Lower leg skin (tissue), 4 donors: Measurements from ENCODE around the gene BMP6. TPM values are rescaled to one million over a fixed set of nuclear protein-coding genes. Genes with fewer than 3 reads are reported as not detected.

Experiments used
- DNase-seq, 2 donors: peaks; one replicate each; pipeline ENCODE4 v3.0.0-alpha.2; 2019; ENCODE audit warnings: low spot score in 2 of 2
- H3K4me3 ChIP-seq: fragments of 200-600 bp; sonication (generic); 2 replicates; pipeline ENCODE4 v1.5.1; 2017; ENCODE audit warnings: mild to moderate bottlenecking, low read depth; ENCODE audit not compliant: poor library complexity, severe bottlenecking
- POLR2A ChIP-seq, 2 donors: fragments of 450-650 bp; IDR thresholded peaks; one replicate each; pipeline ENCODE4 v1.6.1; 2016 to 2017; ENCODE audit warnings: antibody characterized with exemption in 2 of 2, mild to moderate bottlenecking in 1 of 2, moderate library complexity in 1 of 2
- WGBS, 2 donors: methylation state at CpG; one replicate each; pipeline ENCODE4 v1.1.5; 2018; 5-methylcytosine and 5-hydroxymethylcytosine counted together
- intact Hi-C: fragments of 100-400 bp; cut with DNase I; formaldehyde crosslinking; loops from one replicate; pipeline ENCODE4 v1.15.0; 2023; ENCODE audit warnings: low total_unique reads
- total RNA-seq, 4 donors: library from RNA; depleted of rRNA; stranded (reverse); fragments of >200 nt; gene quantifications; one replicate each; pipeline ENCODE4 v1.1.0, GENCODE V29; 2016
- TF ChIP-seq, protein P1 (sequence below), 3 donors: fragments of 450-650 bp; IDR thresholded peaks; one replicate each; pipeline ENCODE4 v1.5.1; 2016; ENCODE audit warnings: antibody characterized with exemption in 3 of 3, mild to moderate bottlenecking in 3 of 3, moderate library complexity in 2 of 3

The BMP6 gene
- total RNA-seq, 4 donors from 2014 or later: 1.7 to 11.2 (median 6.2) TPM

DNA sequence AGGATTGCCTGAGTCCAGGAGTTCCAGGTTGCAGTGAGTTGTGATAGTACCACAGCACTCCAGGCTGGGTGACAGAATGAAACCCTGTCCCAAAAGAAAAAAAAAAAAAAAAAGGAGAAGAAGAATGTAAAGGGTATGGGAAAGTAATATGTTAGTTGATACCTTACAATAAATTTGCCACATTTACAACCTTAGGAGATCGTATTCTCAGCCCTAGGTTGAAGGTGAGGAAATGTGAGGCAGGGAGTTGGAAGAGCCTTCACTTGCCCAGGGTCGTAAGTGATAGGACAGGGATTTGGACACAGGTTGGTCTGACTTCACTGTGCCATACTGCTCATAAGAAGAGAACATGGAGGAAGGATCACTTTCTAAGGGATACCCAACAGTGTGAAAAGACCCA is 68.6 kb downstream of the BMP6 start:
- intact Hi-C loops: no loop called here
- DNase-seq: no peak
- no peak overlapping the region for H3K4me3 ChIP-seq
- WGBS, 2 donors: 80 to 94% methylated on average over 2 of the region's 2 CpGs
- TF ChIP-seq POLR2A (IDR thresholded peaks at IDR 0.05): no peak
- TF ChIP-seq, protein P1, sequence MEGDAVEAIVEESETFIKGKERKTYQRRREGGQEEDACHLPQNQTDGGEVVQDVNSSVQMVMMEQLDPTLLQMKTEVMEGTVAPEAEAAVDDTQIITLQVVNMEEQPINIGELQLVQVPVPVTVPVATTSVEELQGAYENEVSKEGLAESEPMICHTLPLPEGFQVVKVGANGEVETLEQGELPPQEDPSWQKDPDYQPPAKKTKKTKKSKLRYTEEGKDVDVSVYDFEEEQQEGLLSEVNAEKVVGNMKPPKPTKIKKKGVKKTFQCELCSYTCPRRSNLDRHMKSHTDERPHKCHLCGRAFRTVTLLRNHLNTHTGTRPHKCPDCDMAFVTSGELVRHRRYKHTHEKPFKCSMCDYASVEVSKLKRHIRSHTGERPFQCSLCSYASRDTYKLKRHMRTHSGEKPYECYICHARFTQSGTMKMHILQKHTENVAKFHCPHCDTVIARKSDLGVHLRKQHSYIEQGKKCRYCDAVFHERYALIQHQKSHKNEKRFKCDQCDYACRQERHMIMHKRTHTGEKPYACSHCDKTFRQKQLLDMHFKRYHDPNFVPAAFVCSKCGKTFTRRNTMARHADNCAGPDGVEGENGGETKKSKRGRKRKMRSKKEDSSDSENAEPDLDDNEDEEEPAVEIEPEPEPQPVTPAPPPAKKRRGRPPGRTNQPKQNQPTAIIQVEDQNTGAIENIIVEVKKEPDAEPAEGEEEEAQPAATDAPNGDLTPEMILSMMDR (IDR thresholded peaks at IDR 0.05): no peak

DNA sequence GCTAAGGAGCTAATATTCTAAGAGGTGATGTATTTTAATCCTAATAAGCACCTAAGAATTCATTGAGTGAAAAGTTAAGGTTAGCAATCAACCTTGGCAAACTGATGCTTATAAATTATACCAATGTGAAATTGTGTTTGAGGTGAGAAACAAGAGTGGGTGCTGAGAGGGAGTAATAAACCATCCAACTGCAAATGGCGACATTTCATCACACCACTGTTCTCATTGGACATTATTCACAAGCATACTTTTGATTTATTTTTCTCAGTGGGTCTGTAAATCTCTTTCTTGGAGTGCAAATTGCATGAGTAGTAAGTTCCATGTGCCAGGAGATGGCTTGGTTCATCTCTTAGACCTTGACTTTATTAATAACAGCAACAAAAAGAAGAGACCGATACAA is 71.5 kb downstream of the BMP6 start:
- intact Hi-C loops: no loop called here
- DNase-seq: no peak
- 81 to 88% methylated on average over 2 of the region's 2 CpGs for WGBS, 2 donors
- H3K4me3 ChIP-seq: no peak overlapping the region
- TF ChIP-seq, protein P1 (IDR thresholded peaks at IDR 0.05): no peak
- no peak for TF ChIP-seq POLR2A (IDR thresholded peaks at IDR 0.05)

DNA sequence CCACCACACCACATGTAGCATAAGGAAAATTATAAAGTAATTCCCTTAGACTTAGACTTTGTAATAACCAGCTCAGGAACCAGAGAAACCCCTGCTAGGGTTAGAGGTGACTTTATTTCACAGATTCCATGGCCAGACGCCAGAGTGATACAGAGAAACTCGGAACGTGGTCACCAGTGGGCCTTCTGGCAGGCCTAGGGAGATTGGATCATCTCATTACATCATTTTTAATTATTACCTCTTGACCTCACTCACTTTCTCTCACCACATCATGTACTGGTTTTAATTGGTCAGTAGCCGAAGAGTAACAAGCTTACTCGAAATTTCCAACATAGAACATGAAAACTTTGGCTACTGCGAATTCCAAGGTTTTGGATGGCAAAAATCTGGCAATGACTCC is 72.9 kb downstream of the BMP6 start:
- 83 to 84% methylated on average over 6 of the region's 6 CpGs for WGBS, 2 donors
- intact Hi-C loops: no loop called here
- DNase-seq: no peak
- TF ChIP-seq, protein P1 (IDR thresholded peaks at IDR 0.05): no peak
- no peak overlapping the region for H3K4me3 ChIP-seq

DNA sequence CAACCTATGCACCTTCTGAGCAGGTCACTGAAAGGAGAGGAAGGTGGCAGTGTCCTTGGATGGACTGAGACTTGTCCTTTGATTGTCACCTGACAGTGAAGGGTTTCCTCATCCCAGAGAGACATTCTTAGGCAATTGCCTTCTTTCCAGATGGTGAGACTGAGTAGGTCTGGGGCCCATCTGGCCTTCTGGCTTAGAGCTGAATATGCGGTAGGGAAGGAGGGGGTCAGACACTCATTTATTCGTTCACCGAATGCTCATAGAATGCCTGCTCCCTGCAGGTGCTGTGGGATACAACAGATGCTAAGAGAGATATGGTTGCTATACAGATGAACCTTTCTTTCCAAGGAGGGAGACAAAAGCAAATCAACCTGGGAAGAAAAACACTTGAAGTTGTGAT is 76.8 kb downstream of the BMP6 start:
- no peak for TF ChIP-seq POLR2A (IDR thresholded peaks at IDR 0.05)
- TF ChIP-seq, protein P1 (IDR thresholded peaks at IDR 0.05): no peak
- WGBS, 2 donors: 77 to 87% methylated on average over 3 of the region's 3 CpGs
- H3K4me3 ChIP-seq: no peak overlapping the region
- no peak for DNase-seq
- intact Hi-C loops: no loop called here

DNA sequence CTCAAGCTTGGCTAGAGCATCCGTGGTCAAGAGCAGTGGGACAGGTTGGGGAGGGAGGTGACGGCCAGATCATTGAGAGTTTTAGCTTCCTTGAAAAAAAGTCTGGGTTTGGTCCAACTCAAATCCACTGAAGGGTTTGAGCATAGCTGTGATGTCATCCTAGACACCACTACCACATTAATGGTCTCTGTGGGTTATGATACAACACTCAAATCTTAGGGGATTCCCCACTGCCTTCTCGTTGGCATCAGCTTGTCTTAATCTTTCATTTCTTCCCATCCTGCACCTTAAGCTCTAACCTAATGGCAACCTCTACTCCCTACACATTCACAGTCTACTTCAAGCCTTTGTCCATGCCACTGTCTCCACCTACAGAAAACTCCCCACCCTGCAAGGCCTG is 77.3 kb downstream of the BMP6 start:
- no peak for DNase-seq
- TF ChIP-seq POLR2A (IDR thresholded peaks at IDR 0.05): no peak
- TF ChIP-seq, protein P1 (IDR thresholded peaks at IDR 0.05): no peak
- no peak overlapping the region for H3K4me3 ChIP-seq
- intact Hi-C loops: no loop called here
- 76 to 80% methylated on average over 3 of the region's 3 CpGs for WGBS, 2 donors

DNA sequence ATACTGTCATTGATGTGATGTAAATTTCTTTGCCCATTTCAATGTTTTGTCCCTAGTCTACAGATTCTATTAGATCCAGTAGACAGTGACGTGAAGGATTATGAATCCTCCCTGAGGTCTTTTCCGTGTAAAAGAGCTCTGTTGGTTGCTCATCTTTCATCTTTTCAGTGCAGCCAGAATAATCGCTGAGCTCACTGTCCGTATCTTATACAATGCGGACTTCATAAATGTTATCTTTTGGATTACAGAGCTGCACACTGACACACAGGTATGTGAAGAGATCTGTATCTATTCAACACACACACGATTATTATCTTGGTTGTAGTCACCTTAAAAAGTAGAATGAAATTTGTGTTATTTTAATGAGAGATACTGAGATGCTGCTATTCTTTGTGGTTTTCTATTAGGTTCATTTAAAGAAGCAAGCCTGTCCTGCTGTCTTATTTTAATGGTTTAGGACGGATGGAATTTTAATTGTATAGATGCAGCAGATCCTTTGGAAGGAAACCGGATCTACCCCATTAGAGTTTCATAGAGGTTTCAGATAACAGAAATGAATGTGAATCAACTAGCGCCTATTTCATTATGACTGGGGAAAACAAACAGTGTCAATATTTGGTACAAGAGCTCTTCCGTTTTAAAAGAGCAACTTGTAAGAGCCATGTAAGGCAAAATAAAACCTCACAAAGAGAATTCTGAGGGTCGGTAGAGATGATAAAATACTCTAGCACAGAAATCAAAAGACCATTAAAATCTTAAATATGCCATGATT is 79.4 kb downstream of the BMP6 start:
- no peak for DNase-seq
- intact Hi-C loops: no loop called here
- WGBS, 2 donors: 59 to 62% methylated on average over 11 of the region's 11 CpGs
- H3K4me3 ChIP-seq: no peak overlapping the region
- TF ChIP-seq POLR2A (IDR thresholded peaks at IDR 0.05): no peak
- TF ChIP-seq, protein P1 (IDR thresholded peaks at IDR 0.05): no peak
